ENCODE measurements around the gene UGT1A1.

The UGT1A1 gene

DNA sequence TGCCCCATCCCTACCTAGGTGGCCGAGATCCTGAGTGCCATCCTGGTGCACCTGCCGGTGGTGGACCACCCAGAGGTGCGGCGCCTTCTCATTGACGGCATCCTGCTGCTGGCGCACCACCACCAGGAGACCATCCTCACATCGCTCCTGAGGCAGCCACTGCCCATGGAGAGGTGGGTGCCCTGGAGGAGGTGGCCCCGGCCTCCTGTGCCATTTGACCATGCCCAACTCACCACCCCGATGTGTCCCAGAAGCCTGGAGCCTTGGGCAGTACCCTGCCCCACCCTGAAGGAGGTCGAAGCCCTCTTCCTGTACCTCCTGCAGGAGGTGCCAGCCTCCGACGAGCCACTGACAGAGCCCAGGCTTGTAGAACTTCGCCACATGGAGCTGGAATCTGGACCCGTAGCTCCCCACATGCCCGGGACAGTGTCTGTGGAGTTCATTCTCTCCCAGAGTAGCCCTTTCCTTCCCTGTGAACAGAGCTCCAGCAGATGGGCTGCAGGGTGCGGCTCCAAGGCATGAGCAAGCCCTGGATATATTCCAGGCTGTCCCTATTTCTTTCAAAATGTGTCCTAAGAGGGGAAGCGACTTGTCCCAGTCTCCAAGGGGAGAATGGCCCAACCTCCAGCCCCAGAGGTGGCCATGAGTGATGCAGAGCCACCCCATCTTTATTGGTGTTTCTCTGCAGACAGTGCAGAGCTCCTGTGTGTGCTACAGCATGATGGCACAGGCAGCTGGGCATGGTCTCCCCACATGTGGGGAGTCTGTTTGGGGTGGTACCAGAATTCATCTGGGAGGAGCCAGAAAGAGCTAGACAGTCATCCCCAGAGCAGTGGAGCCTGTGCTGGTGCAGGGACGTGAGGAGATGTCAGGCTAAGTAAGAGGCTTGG is 60.1 kb downstream of the UGT1A1 start:
- in situ Hi-C loops (cut with MboI; ENCODE audit: low pct_unique_long_range_greater_than_20kb, low sequenced_read_pairs, unreplicated experiment) = no loop called here
- TF ChIP-seq, protein P1, sequence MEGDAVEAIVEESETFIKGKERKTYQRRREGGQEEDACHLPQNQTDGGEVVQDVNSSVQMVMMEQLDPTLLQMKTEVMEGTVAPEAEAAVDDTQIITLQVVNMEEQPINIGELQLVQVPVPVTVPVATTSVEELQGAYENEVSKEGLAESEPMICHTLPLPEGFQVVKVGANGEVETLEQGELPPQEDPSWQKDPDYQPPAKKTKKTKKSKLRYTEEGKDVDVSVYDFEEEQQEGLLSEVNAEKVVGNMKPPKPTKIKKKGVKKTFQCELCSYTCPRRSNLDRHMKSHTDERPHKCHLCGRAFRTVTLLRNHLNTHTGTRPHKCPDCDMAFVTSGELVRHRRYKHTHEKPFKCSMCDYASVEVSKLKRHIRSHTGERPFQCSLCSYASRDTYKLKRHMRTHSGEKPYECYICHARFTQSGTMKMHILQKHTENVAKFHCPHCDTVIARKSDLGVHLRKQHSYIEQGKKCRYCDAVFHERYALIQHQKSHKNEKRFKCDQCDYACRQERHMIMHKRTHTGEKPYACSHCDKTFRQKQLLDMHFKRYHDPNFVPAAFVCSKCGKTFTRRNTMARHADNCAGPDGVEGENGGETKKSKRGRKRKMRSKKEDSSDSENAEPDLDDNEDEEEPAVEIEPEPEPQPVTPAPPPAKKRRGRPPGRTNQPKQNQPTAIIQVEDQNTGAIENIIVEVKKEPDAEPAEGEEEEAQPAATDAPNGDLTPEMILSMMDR (IDR thresholded peaks at IDR 0.05; ENCODE audit: extremely low read depth, insufficient read depth, missing control alignments) = no peak
- DNase-seq (ENCODE audit: low spot score) = no peak

DNA sequence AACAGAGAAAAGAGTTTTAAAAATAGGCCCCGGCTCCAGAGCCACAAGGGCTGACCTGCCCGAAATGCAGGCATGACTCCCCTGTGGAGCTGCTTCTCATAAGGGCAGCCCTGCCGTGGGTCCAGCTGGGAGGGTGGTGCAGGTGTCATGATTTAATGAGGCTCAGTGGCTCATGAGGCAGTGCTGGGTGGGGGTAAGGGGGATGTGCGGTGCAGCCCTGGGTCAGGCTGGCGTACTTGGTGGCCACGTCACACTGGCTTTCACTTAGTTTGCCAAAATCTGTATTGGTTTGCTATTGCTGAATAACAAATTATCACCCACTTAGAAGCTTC is 60.7 kb downstream of the UGT1A1 start:
- DNase-seq (ENCODE audit: low spot score) = no peak
- in situ Hi-C loops (cut with MboI; ENCODE audit: low pct_unique_long_range_greater_than_20kb, low sequenced_read_pairs, unreplicated experiment) = no loop called here
- TF ChIP-seq, protein P1 (IDR thresholded peaks at IDR 0.05; ENCODE audit: extremely low read depth, insufficient read depth, missing control alignments) = no peak

DNA sequence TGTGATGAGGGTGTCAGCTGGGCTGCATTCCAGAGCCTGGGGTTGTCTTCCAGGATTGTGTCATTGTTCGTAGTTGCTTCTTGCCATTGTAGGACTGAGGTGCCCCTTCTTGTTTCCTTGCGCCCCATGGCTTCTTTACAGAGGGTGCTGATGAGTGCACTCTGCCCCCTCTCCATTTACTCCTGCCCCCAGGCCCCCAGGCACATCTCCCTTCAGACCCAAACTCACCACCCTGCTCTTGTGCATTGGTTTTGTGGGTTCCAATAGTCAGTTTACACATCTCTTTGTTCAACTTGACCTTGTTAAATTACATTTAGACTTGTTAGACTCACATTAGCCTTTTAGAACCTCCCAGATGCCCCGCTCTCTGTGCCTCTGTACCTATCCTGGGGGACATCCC is 61.1 kb downstream of the UGT1A1 start:
- TF ChIP-seq, protein P1 (IDR thresholded peaks at IDR 0.05; ENCODE audit: extremely low read depth, insufficient read depth, missing control alignments) = no peak
- no peak for DNase-seq (ENCODE audit: low spot score)
- in situ Hi-C loops (cut with MboI; ENCODE audit: low pct_unique_long_range_greater_than_20kb, low sequenced_read_pairs, unreplicated experiment) = no loop called here

DNA sequence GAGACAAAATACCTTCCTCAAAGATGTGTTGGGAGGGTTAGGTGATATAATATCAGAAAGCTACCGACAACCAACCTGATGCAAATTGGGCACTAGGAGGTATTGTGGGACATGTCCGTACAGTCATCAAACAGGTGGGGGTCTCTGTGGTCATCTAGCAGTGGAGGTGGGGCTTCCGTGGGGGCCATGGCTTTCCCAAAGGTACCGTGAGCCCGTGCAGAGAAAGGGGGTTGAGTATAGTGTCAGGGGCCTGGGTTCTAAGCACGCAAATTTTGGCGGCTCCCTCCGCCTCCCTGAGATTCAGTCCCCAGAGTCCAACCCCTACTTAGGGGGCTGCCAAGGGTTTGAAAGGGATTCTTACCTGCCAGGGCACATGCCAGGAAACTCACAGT is 61.6 kb downstream of the UGT1A1 start:
- in situ Hi-C loops (cut with MboI; ENCODE audit: low pct_unique_long_range_greater_than_20kb, low sequenced_read_pairs, unreplicated experiment) = no loop called here
- no peak for DNase-seq (ENCODE audit: low spot score)
- TF ChIP-seq, protein P1 (IDR thresholded peaks at IDR 0.05; ENCODE audit: extremely low read depth, insufficient read depth, missing control alignments) = no peak

DNA sequence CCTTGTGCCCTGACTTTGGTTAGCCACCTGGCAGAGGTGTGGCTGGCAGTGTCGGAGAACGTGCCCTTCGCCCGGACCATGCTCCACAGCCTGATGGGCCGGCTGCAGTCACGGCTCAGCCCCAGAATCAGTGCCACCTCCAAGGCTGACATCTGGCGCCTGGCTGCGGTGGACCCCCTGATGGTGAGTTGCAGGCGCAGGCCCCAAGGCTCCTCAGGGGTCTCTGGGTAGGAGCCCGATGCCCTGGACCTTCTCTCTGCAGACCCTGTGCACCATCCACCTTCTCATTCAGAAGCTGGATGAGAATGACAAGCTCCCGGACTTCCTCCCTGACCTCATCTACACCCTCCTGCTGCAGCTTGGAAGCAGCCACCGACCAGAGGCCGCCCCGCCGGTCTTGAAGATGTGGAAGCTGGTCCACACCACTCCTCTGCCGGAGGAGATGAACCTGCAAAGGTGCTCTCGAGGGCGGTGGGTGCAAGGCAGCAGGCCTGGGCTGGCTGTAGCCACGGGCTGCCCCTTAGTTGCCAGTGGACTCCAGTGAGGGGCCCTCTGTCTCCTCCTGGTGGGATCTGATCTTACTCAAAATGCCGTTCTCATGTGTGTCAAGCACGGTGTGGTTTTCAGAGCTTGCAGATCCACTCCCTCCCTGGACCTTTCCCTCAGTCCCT is 62.2 kb downstream of the UGT1A1 start:
- in situ Hi-C loops (cut with MboI; ENCODE audit: low pct_unique_long_range_greater_than_20kb, low sequenced_read_pairs, unreplicated experiment) = no loop called here
- DNase-seq (ENCODE audit: low spot score) = no peak
- TF ChIP-seq, protein P1 (IDR thresholded peaks at IDR 0.05; ENCODE audit: extremely low read depth, insufficient read depth, missing control alignments) = no peak

Measured in GM13977 (cell line).